Measurements from ENCODE around the gene SCN1A. TPM values are rescaled to one million over a fixed set of nuclear protein-coding genes. Genes with fewer than 3 reads are reported as not detected.
A peak's percentile ranks its signal among the peaks of the same experiment; 100 is the strongest.

SCN1A gene
- polyA plus RNA-seq, 1 of the 3 experiments (the other 2 are of a cell fraction), result not detected

- peak overlapping the region in 1 of 2 experiments; percentile 62; a peak in 1 of 4 replicates for H3K27ac ChIP-seq (ENCODE audit: low read depth in 2 of 2, low read length in 1 of 2)
- ChIA-PET POLR2A (no interaction called here), CTCF (interaction anchor here (1.0 to 1.8 kb wide), 5 partner anchors 10 to 54 kb away, joined by 3 to 4 read pairs (median 4); no protein-coding TSS in a partner anchor)
- no peaks in the 10 kb centered on the region for H3K79me2 ChIP-seq (ENCODE audit: insufficient read depth)
- DNase-seq, result peak; percentile 16
- no peaks in the 10 kb centered on the region for H3K36me3 ChIP-seq (replicated peaks in 1 of 2; ENCODE audit: control insufficient read depth in 1 of 2, insufficient read depth in 2 of 2, low read length in 1 of 2)
- no peaks in the 10 kb centered on the region for H3K27me3 ChIP-seq (ENCODE audit: insufficient read depth)
- no peak overlapping the region for H2AFZ ChIP-seq (ENCODE audit: low read depth)
- H3K9me3 ChIP-seq, result no peaks in the 10 kb centered on the region
- H3K9ac ChIP-seq, result no peak overlapping the region
- H3K4me3 ChIP-seq (ENCODE audit: low read depth in 2 of 2, low read length in 1 of 2), result no peak overlapping the region
- H3K4me2 ChIP-seq, result no peak overlapping the region
- peaks cover 0 to 10% of the 10 kb centered on the region in 2 experiments; a peak in 3 of 4 replicates for H3K4me1 ChIP-seq (ENCODE audit: control insufficient read depth in 1 of 2, insufficient read depth in 2 of 2, low read depth in 1 of 2, low read length in 1 of 2)
- no peaks in the 10 kb centered on the region for H3K9me2 ChIP-seq
- WGBS (ENCODE audit: low lambda C conversion rate), result 73% methylated on average over 2 of the region's 2 CpGs
- no peaks in the 10 kb centered on the region for H4K20me1 ChIP-seq (ENCODE audit: insufficient read depth)
- TF ChIP-seq JUND (IDR thresholded peaks at IDR 0.05) (no peak), RAD21 (IDR thresholded peaks at IDR 0.05; ENCODE audit: low read length) (no peak), GATA2 (CRISPR knock-in tag; IDR thresholded peaks at IDR 0.05) (peak; percentile 64; the same call in 1 of the 2 replicates), RCOR1 (IDR thresholded peaks at IDR 0.05; ENCODE audit: low read length) (peak; percentile 29; the same call in 1 of the 2 replicates)
- no peaks in the 10 kb centered on the region for H3F3A ChIP-seq (replicated peaks; ENCODE audit: insufficient read depth)
These were observed 53.4 kb downstream of the SCN1A start for GRCh38 chr2:166074430-166074829.

- no peak for DNase-seq
- CTCF ChIA-PET, result interaction anchor here (1.5 to 1.8 kb wide), 2 partner anchors 10 to 11 kb away, joined by 4 read pairs; no protein-coding TSS in a partner anchor
- no peak overlapping the region for H3K4me3 ChIP-seq (ENCODE audit: low read depth in 2 of 2, low read length in 1 of 2)
- no peaks in the 10 kb centered on the region for H3F3A ChIP-seq (replicated peaks; ENCODE audit: insufficient read depth)
- H3K36me3 ChIP-seq (replicated peaks in 1 of 2; ENCODE audit: control insufficient read depth in 1 of 2, insufficient read depth in 2 of 2, low read length in 1 of 2), result no peaks in the 10 kb centered on the region
- no peak overlapping the region for H3K4me2 ChIP-seq
- no peak overlapping the region for H3K9ac ChIP-seq
- no peaks in the 10 kb centered on the region for H3K9me2 ChIP-seq
- POLR2A ChIA-PET, result no interaction called here
- TF ChIP-seq RAD21 (IDR thresholded peaks at IDR 0.05; ENCODE audit: low read length) (no peak), POLR2AphosphoS5 (IDR thresholded peaks at IDR 0.05; ENCODE audit: low read depth, low read length) (no peak), GATA2 (CRISPR knock-in tag; IDR thresholded peaks at IDR 0.05) (no peak), ELF1 (IDR thresholded peaks at IDR 0.05) (no peak), SMC3 (IDR thresholded peaks at IDR 0.05; ENCODE audit: low read depth, low read length) (no peak), USF1 (IDR thresholded peaks at IDR 0.05; ENCODE audit: borderline replicate concordance, low read depth) (no peak), EP300 (IDR thresholded peaks at IDR 0.05; ENCODE audit: borderline replicate concordance in 1 of 2, low read depth in 1 of 2, low read length in 1 of 2) (no peak)
- WGBS (ENCODE audit: low lambda C conversion rate), result 57% methylated on average over 2 of the region's 2 CpGs
- H2AFZ ChIP-seq (ENCODE audit: low read depth), result no peak overlapping the region
- H4K20me1 ChIP-seq (ENCODE audit: insufficient read depth), result no peaks in the 10 kb centered on the region
- H3K9me3 ChIP-seq, result no peaks in the 10 kb centered on the region
- H3K79me2 ChIP-seq (ENCODE audit: insufficient read depth), result no peaks in the 10 kb centered on the region
- H3K27ac ChIP-seq (ENCODE audit: low read depth in 2 of 2, low read length in 1 of 2), result peak overlapping the region in 1 of 2 experiments; percentile 62; a peak in 1 of 4 replicates
- no peaks in the 10 kb centered on the region for H3K27me3 ChIP-seq (ENCODE audit: insufficient read depth)
- peaks cover 0 to 10% of the 10 kb centered on the region in 2 experiments; a peak in 3 of 4 replicates for H3K4me1 ChIP-seq (ENCODE audit: control insufficient read depth in 1 of 2, insufficient read depth in 2 of 2, low read depth in 1 of 2, low read length in 1 of 2)
These were observed 53.8 kb downstream of the SCN1A start for GRCh38 chr2:166074011-166074410.

GRCh38 chr2:166070231-166070630 is 57.6 kb downstream of the SCN1A start:
- POLR2A ChIA-PET, result no interaction called here
- Histone ChIP-seq H3K27me3 (ENCODE audit: insufficient read depth) (no peaks in the 10 kb centered on the region), H4K20me1 (ENCODE audit: insufficient read depth) (no peaks in the 10 kb centered on the region), H3K4me1 (ENCODE audit: control insufficient read depth in 1 of 2, insufficient read depth in 2 of 2, low read depth in 1 of 2, low read length in 1 of 2) (peaks cover 0 to 10% of the 10 kb centered on the region in 2 experiments; a peak in 3 of 4 replicates), H3K36me3 (replicated peaks in 1 of 2; ENCODE audit: control insufficient read depth in 1 of 2, insufficient read depth in 2 of 2, low read length in 1 of 2) (no peaks in the 10 kb centered on the region), H3K9me3 (no peaks in the 10 kb centered on the region), H3K79me2 (ENCODE audit: insufficient read depth) (no peaks in the 10 kb centered on the region), H3K4me2 (no peak overlapping the region), H3K4me3 (ENCODE audit: low read depth in 2 of 2, low read length in 1 of 2) (no peak overlapping the region), H3F3A (replicated peaks; ENCODE audit: insufficient read depth) (no peaks in the 10 kb centered on the region), H2AFZ (ENCODE audit: low read depth) (no peak overlapping the region), H3K9me2 (no peaks in the 10 kb centered on the region), H3K9ac (no peak overlapping the region), H3K27ac (ENCODE audit: low read depth in 2 of 2, low read length in 1 of 2) (peak overlapping the region in 1 of 2 experiments; percentile 28; a peak in 1 of 4 replicates)
- CTCF ChIA-PET, result interaction anchor here (1.0 to 3.2 kb wide), 4 partner anchors 12 to 58 kb away, joined by 3 to 12 read pairs (median 4); partner anchors contain the start of gene SCN1A
- no peak for DNase-seq
- WGBS (ENCODE audit: low lambda C conversion rate), result 61% methylated on average over 3 of the region's 3 CpGs
- TF ChIP-seq JUND (IDR thresholded peaks at IDR 0.05) (no peak), GABPA (IDR thresholded peaks at IDR 0.05; ENCODE audit: low read depth) (no peak), IRF3 (IDR thresholded peaks at IDR 0.05; ENCODE audit: low read depth, low read length) (no peak), CTCF (IDR thresholded peaks at IDR 0.05) (no peak), REST (IDR thresholded peaks at IDR 0.05; ENCODE audit: low read depth, low read length) (no peak)

Data from SK-N-SH (cell line).